Smooth muscle cell (in vitro differentiated cells): ENCODE measurements around the gene ADAMTS2. TPM values are rescaled to one million over a fixed set of nuclear protein-coding genes. Genes with fewer than 3 reads are reported as not detected.
A peak's percentile ranks its signal among the peaks of the same experiment; 100 is the strongest.

Experiments used
- DNase-seq: peaks from one replicate; lab custom pipeline; 2025; ENCODE audit not compliant: unreplicated experiment; lab: John Stamatoyannopoulos, UW
- H2AFZ ChIP-seq: fragments of 200-600 bp; sonication (generic); 2 replicates; pipeline ENCODE4 v1.6.0; 2016; ENCODE audit warnings: antibody characterized with exemption, low read depth, mild to moderate bottlenecking
- H3F3A ChIP-seq: fragments of 200-600 bp; sonication (generic); 2 replicates; pipeline ENCODE4 v1.6.0; 2017; ENCODE audit warnings: antibody characterized with exemption, low read depth
- H3K27ac ChIP-seq: fragments of 200-600 bp; sonication (generic); 2 replicates; pipeline ENCODE4 v1.5.1; 2016; ENCODE audit warnings: low read depth, mild to moderate bottlenecking
- H3K27me3 ChIP-seq: fragments of 200-600 bp; sonication (generic); 2 replicates; pipeline ENCODE4 v1.6.1; 2016; ENCODE audit warnings: low read depth, mild to moderate bottlenecking
- H3K36me3 ChIP-seq: fragments of 200-600 bp; sonication (generic); 2 replicates; pipeline ENCODE4 v1.5.1; 2016; ENCODE audit warnings: low read depth
- H3K4me1 ChIP-seq: fragments of 200-600 bp; sonication (generic); 2 replicates; pipeline ENCODE4 v1.5.1; 2016; ENCODE audit warnings: low read depth
- H3K4me2 ChIP-seq: fragments of 200-600 bp; sonication (generic); 2 replicates; pipeline ENCODE4 v1.6.0; 2016; ENCODE audit warnings: mild to moderate bottlenecking
- H3K4me3 ChIP-seq: fragments of 200-600 bp; sonication (generic); 2 replicates; pipeline ENCODE4 v1.5.1; 2016; ENCODE audit warnings: mild to moderate bottlenecking
- H3K79me2 ChIP-seq: fragments of 200-600 bp; sonication (generic); 2 replicates; pipeline ENCODE4 v1.6.0; 2016; ENCODE audit warnings: low read depth, mild to moderate bottlenecking
- H3K9ac ChIP-seq: fragments of 200-600 bp; sonication (generic); 2 replicates; pipeline ENCODE4 v1.6.0; 2016; ENCODE audit warnings: low read depth
- H3K9me3 ChIP-seq: fragments of 200-600 bp; sonication (generic); replicated peaks from 2 replicates; pipeline ENCODE4 v1.5.1; 2016; ENCODE audit warnings: low read depth
- H4K20me1 ChIP-seq: fragments of 200-600 bp; sonication (generic); 2 replicates; pipeline ENCODE4 v1.6.0; 2016; ENCODE audit warnings: low read depth
- WGBS: methylation state at CpG from one replicate; pipeline ENCODE4 v1.1.7; 2016; ENCODE audit warnings: low lambda C conversion rate; 5-methylcytosine and 5-hydroxymethylcytosine counted together
- polyA plus RNA-seq: library from polyadenylated mRNA; unstranded; fragments of >200 nt; fragmentation: Nextera tagmentation; extraction: Ambion mirVana; gene quantifications from 2 replicates; pipeline ENCODE4 v1.2.1, GENCODE V29; 2016
- total RNA-seq: library from RNA; depleted of rRNA; stranded (reverse); fragments of >200 nt; gene quantifications from 2 replicates; pipeline ENCODE4 v1.2.3, GENCODE V29; 2014
- TF ChIP-seq, protein P1 (sequence below): fragments of 200-600 bp; sonication (generic); IDR thresholded peaks from 2 replicates; pipeline ENCODE4 v1.5.1; 2017; ENCODE audit warnings: borderline replicate concordance, mild to moderate bottlenecking, antibody characterized with exemption; ENCODE audit not compliant: insufficient read depth, poor library complexity, severe bottlenecking

The ADAMTS2 gene
- total and polyA plus RNA-seq, 2 experiments from 2014 or later, result 22.8 to 37.5 TPM

DNA sequence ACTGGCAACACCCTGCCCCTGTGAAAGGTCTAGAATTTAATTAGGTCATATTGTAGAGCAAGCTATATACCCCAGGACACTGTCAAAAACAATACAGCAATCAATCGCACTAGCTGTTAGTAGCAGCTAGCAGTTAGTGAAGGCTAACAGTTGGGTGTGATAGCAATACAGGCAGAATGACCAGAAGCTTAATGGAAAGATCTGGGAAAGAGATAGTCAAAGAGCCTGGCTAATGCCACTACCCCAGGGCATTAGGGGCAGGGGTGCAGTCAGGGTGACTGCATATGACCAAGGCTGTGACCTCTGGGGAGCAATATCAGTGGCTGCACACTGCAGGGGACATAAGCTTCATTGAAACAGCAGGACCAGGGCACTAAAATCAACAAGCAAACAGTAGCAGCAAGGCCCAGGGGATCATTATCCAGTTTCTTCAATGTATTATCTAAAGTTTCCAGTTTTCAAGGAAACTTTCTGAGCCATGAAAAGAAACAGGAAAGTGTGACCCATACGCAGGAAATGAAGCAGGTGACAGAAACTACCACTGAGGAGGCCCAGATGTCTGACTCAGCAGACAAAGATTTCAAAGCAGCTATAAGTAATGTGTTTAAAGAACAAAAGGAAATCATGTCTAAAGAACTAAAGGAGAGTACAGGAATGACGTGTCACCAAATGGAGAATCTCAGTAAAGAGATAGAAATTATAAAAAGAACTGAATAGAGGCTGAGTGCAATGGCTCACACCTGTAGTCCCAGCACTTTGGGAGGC is 202.6 kb downstream of the ADAMTS2 start:
- TF ChIP-seq, protein P1, sequence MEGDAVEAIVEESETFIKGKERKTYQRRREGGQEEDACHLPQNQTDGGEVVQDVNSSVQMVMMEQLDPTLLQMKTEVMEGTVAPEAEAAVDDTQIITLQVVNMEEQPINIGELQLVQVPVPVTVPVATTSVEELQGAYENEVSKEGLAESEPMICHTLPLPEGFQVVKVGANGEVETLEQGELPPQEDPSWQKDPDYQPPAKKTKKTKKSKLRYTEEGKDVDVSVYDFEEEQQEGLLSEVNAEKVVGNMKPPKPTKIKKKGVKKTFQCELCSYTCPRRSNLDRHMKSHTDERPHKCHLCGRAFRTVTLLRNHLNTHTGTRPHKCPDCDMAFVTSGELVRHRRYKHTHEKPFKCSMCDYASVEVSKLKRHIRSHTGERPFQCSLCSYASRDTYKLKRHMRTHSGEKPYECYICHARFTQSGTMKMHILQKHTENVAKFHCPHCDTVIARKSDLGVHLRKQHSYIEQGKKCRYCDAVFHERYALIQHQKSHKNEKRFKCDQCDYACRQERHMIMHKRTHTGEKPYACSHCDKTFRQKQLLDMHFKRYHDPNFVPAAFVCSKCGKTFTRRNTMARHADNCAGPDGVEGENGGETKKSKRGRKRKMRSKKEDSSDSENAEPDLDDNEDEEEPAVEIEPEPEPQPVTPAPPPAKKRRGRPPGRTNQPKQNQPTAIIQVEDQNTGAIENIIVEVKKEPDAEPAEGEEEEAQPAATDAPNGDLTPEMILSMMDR, result no peak
- Histone ChIP-seq H3K4me2 (peak overlapping the region; percentile 52), H3K9ac (peak overlapping the region; percentile 83), H3K4me3 (no peak overlapping the region), H3K27ac (peak overlapping the region; percentile 93), H4K20me1 (no peaks in the 10 kb centered on the region), H3K36me3 (no peaks in the 10 kb centered on the region), H3K27me3 (no peaks in the 10 kb centered on the region), H3K79me2 (no peaks in the 10 kb centered on the region), H3F3A (peaks cover 15% of the 10 kb centered on the region), H3K9me3 (no peaks in the 10 kb centered on the region), H2AFZ (no peak overlapping the region), H3K4me1 (no peaks in the 10 kb centered on the region)
- DNase-seq, result no peak
- WGBS, result 30% methylated on average over 3 of the region's 3 CpGs

DNA sequence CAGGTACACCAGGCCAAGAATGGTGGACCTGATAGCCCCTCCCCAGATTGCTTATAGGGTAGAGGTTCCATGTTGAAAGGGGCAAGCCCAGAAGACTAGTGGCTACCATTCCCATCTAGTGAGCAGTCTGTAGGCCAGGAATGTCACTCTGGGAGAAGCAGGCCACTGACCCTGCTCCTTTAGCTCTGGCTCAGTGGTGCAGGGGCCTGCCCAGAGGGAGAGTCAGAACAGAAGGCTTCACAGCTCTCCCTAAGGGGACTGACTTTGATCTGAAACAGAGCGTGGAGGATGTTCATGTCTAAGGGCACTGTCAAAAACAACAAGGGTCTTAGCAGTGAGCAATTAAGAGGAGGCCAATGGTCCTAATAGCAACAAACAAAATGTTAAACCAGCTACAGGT is 203.4 kb downstream of the ADAMTS2 start:
- no peak overlapping the region for H3K4me3 ChIP-seq
- peaks cover 15% of the 10 kb centered on the region for H3F3A ChIP-seq
- no peak overlapping the region for H3K4me2 ChIP-seq
- no peaks in the 10 kb centered on the region for H4K20me1 ChIP-seq
- no peak for DNase-seq
- TF ChIP-seq, protein P1, result no peak
- no peaks in the 10 kb centered on the region for H3K4me1 ChIP-seq
- H3K27me3 ChIP-seq, result no peaks in the 10 kb centered on the region
- peak overlapping the region; percentile 27 for H3K9ac ChIP-seq
- H3K9me3 ChIP-seq, result no peaks in the 10 kb centered on the region
- 0% methylated on average over 1 of the region's 1 CpG for WGBS
- no peaks in the 10 kb centered on the region for H3K79me2 ChIP-seq
- peak overlapping the region; percentile 93 for H3K27ac ChIP-seq
- H2AFZ ChIP-seq, result no peak overlapping the region
- no peaks in the 10 kb centered on the region for H3K36me3 ChIP-seq

DNA sequence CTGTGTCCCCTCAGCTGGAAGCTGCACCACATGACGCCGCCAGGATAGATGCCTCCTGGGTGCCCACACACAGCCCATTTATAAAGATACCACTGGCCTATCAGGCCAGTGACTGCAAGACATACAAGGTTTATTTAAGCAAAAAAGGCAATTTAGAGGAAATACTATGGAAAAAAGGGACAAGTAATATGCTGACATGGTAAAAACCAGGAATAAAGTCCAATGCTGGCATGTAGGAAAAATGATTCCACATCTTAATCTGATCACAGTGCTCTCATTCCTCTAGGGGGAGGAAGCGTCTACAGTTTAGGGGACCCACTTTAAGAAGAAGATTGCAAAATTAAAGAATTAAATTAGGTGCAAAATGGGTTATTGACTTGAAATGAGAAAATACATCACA is 205.0 kb downstream of the ADAMTS2 start:
- Histone ChIP-seq H3K36me3 (no peaks in the 10 kb centered on the region), H3F3A (peaks cover 15% of the 10 kb centered on the region), H3K4me2 (no peak overlapping the region), H3K27ac (no peak overlapping the region), H3K4me3 (no peak overlapping the region), H3K4me1 (no peaks in the 10 kb centered on the region), H3K27me3 (no peaks in the 10 kb centered on the region), H3K9ac (no peak overlapping the region), H3K9me3 (no peaks in the 10 kb centered on the region), H2AFZ (no peak overlapping the region), H4K20me1 (no peaks in the 10 kb centered on the region), H3K79me2 (no peaks in the 10 kb centered on the region)
- WGBS, result 91% methylated on average over 3 of the region's 3 CpGs
- TF ChIP-seq, protein P1, result no peak
- no peak for DNase-seq

DNA sequence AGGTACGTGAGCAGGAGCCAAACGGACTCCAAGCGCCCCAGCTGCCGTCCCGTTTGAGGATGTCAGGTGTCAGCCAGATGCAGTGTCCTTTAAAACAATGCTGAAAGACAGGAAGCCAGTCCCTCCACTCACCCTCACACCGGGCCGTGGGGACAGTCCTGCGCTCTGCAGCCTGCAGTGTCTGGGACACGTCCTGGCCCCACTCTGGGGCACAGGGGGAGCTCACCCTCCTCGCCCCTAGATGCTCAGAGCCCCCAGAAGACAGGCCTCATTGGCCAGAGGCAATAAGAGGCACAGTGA is 205.4 kb downstream of the ADAMTS2 start:
- H3K27me3 ChIP-seq, result no peaks in the 10 kb centered on the region
- no peaks in the 10 kb centered on the region for H3K4me1 ChIP-seq
- TF ChIP-seq, protein P1, result no peak
- H4K20me1 ChIP-seq, result no peaks in the 10 kb centered on the region
- H3F3A ChIP-seq, result peaks cover 15% of the 10 kb centered on the region
- no peak overlapping the region for H3K4me2 ChIP-seq
- H3K4me3 ChIP-seq, result no peak overlapping the region
- no peak for DNase-seq
- H3K9ac ChIP-seq, result no peak overlapping the region
- H3K9me3 ChIP-seq, result no peaks in the 10 kb centered on the region
- H3K27ac ChIP-seq, result no peak overlapping the region
- no peaks in the 10 kb centered on the region for H3K79me2 ChIP-seq
- H2AFZ ChIP-seq, result no peak overlapping the region
- WGBS, result 87% methylated on average over 10 of the region's 10 CpGs
- no peaks in the 10 kb centered on the region for H3K36me3 ChIP-seq
